GM12865 (cell line): ENCODE data around the gene FGF8.

ENCODE experiments used
- DNase-seq: peaks from one replicate; pipeline ENCODE4 v3.0.0; 2010; ENCODE audit warnings: low read depth
- H3K4me3 ChIP-seq: 2 replicates; pipeline ENCODE4 v1.5.1; 2011; ENCODE audit warnings: mild to moderate bottlenecking, low read depth, low read length, control low read depth
- TF ChIP-seq, protein P1 (sequence below): IDR thresholded peaks from 2 replicates; pipeline ENCODE4 v1.5.1; 2011; ENCODE audit warnings: low read length, control low read depth, low read depth, inconsistent platforms; ENCODE audit not compliant: insufficient read depth; ENCODE audit errors: missing control alignments

Gene FGF8

DNA sequence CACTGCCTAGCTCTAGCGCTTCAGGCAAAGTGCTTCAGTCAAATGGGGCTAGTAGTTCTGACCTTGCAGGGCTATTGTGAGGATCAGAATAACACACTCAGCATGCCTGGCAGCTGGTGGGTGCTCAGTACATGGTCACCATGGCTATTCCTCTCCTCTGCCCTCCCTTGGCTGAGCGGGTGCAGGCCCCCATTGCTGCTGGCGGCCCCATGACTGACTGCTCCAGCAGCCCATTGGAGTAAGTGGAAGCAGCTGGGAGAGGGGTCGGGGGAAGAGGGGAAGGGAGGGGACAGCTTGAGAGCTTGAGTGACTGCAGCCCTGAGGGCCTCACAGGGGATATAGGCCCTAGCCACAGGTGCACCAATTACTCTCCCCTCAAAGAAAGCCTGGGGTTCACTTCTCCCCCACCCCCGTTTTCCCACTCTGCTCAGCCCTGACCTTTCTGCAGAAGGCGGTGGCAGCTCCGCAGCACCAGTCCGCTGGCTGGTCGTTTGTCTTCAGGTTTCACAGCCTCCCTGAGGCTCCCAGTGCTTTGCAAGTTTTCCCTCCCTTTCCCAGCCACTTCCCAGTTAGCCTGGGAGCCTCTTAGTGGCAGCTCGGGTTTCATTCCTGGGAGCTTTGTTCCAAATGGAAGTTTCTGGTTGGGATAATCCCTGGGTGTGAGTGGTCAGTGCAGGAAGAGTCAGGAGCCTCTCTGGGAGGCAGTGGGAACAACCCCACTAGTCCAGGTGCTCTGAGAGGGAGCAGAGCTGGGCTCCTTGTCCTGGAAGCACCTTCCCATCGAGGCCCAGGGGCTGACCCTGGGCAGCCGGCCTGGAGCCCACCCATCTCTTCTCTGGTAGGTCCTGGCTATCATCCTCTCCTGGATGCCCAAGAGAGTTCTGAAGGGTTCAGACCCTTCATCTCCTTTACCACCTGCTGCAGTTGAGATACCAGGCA is 16.3 kb downstream of the FGF8 start:
- DNase-seq = no peak
- TF ChIP-seq, protein P1, sequence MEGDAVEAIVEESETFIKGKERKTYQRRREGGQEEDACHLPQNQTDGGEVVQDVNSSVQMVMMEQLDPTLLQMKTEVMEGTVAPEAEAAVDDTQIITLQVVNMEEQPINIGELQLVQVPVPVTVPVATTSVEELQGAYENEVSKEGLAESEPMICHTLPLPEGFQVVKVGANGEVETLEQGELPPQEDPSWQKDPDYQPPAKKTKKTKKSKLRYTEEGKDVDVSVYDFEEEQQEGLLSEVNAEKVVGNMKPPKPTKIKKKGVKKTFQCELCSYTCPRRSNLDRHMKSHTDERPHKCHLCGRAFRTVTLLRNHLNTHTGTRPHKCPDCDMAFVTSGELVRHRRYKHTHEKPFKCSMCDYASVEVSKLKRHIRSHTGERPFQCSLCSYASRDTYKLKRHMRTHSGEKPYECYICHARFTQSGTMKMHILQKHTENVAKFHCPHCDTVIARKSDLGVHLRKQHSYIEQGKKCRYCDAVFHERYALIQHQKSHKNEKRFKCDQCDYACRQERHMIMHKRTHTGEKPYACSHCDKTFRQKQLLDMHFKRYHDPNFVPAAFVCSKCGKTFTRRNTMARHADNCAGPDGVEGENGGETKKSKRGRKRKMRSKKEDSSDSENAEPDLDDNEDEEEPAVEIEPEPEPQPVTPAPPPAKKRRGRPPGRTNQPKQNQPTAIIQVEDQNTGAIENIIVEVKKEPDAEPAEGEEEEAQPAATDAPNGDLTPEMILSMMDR = no peak
- no peak overlapping the region for H3K4me3 ChIP-seq

- H3K4me3 ChIP-seq = no peak overlapping the region
- TF ChIP-seq, protein P1 = no peak
- no peak for DNase-seq
Observed at GRCh38 chr10:101758858-101759257, 17.1 kb downstream of the FGF8 start.

DNA sequence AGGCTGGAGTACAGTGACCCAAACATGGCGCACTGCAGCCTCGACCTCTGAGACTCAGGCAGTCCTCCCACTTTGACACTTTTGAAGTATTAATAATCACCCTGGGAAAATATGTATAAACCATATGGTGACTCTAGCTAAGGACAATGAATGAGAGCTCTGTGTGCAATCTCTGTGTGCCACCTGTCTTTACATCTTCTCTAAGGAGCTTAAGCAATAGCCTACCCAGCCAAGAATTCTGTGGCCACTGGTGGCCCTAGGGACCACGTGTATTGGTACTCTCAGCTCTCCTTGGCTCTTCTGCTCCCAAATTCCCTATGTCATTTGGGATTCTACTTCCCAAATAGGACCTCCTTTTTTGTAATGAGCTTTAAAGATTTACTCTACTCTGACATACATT is 23.7 kb downstream of the FGF8 start:
- H3K4me3 ChIP-seq = no peak overlapping the region
- TF ChIP-seq, protein P1 = no peak
- no peak for DNase-seq

GRCh38 chr10:101749047-101750016 is 26.6 kb downstream of the FGF8 start:
- DNase-seq = no peak
- TF ChIP-seq, protein P1 = no peak
- no peak overlapping the region for H3K4me3 ChIP-seq

- no peak for DNase-seq
- H3K4me3 ChIP-seq = no peak overlapping the region
- TF ChIP-seq, protein P1 = no peak
Observed at GRCh38 chr10:101748496-101748895, 27.4 kb downstream of the FGF8 start.

DNA sequence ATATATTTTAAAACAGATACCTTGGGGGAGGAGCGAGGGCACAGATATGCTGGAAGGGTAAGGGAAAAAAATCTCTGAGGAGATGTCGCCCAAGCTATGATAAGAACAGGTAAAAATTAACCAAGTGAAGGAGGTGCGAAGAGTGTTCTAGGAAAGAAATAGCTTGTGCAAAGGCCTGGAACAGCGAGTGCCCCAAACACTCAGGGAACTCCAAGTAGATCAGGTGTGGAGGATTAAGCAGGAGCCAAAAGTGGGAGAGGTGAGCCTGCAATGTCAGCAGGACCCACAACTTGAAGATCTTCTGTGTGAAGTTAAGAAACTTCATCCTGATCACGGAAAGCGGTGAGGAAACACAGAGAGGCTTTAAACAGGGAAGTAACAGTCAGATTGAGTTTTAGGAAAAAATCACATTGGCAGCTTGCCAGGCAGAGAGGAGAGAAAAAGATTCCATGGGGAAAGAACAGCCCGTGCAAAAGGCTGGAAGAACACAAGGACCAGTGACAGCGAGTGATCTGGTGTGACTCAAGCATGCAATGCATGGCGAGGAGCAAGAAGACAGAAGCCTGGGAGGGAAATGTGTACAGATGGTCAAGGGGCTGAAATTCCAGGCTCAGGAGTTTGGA is 30.7 kb downstream of the FGF8 start:
- H3K4me3 ChIP-seq = no peak overlapping the region
- TF ChIP-seq, protein P1 = no peak
- no peak for DNase-seq
